Kidney epithelial cell (primary cell): ENCODE results near the gene EQTN. TPM values are rescaled to one million over a fixed set of nuclear protein-coding genes. Genes with fewer than 3 reads are reported as not detected.

Experiments
- DNase-seq: peaks from one replicate; pipeline ENCODE4 v3.0.0-alpha.2; 2010; ENCODE audit warnings: low read depth
- H3K27me3 ChIP-seq: 2 replicates; pipeline ENCODE4 v1.6.0; 2011; ENCODE audit warnings: low read length; ENCODE audit not compliant: control insufficient read depth, insufficient read depth
- H3K36me3 ChIP-seq: 2 replicates; pipeline ENCODE4 v1.5.1; 2011; ENCODE audit warnings: low read length; ENCODE audit not compliant: control insufficient read depth, insufficient read depth
- H3K4me3 ChIP-seq: 2 replicates; pipeline ENCODE4 v1.5.1; 2011; ENCODE audit warnings: low read depth, mild to moderate bottlenecking, control low read depth, low read length
- CTCF ChIP-seq: IDR thresholded peaks from 2 replicates; pipeline ENCODE4 v1.5.1; 2011; ENCODE audit warnings: mild to moderate bottlenecking, moderate library complexity, low read length, control low read depth, inconsistent platforms; ENCODE audit not compliant: insufficient read depth, poor library complexity, severe bottlenecking
- total RNA-seq: library from RNA; depleted of rRNA; stranded (reverse); fragments of >200 nt; gene quantifications from 2 replicates; pipeline ENCODE4 v1.2.3, GENCODE V29; 2015

The EQTN gene
- total RNA-seq, 1 donor from 2014 or later: not detected

GRCh38 chr9:27278374-27278773 is 18.6 kb downstream of the EQTN start:
- Histone ChIP-seq H3K4me3 (no peak overlapping the region), H3K27me3 (no peaks in the 10 kb centered on the region), H3K36me3 (no peaks in the 10 kb centered on the region)
- no peak for TF ChIP-seq CTCF
- DNase-seq: no peak

GRCh38 chr9:27276193-27277030 is 20.5 kb downstream of the EQTN start:
- H3K4me3 ChIP-seq: no peak overlapping the region
- peak; percentile 63 for TF ChIP-seq CTCF
- DNase-seq: no peak
- H3K36me3 ChIP-seq: no peaks in the 10 kb centered on the region
- H3K27me3 ChIP-seq: no peaks in the 10 kb centered on the region

GRCh38 chr9:27273186-27273585 is 23.8 kb downstream of the EQTN start:
- no peak for TF ChIP-seq CTCF
- no peak overlapping the region for H3K4me3 ChIP-seq
- H3K36me3 ChIP-seq: no peaks in the 10 kb centered on the region
- DNase-seq: no peak
- no peaks in the 10 kb centered on the region for H3K27me3 ChIP-seq

- no peak for DNase-seq
- TF ChIP-seq CTCF: no peak
- no peak overlapping the region for H3K4me3 ChIP-seq
- H3K36me3 ChIP-seq: no peaks in the 10 kb centered on the region
- no peaks in the 10 kb centered on the region for H3K27me3 ChIP-seq
These were observed 24.8 kb downstream of the EQTN start for GRCh38 chr9:27272103-27272502.

GRCh38 chr9:27261517-27262211 is 35.3 kb downstream of the EQTN start:
- DNase-seq: no peak
- H3K4me3 ChIP-seq: no peak overlapping the region
- H3K27me3 ChIP-seq: no peaks in the 10 kb centered on the region
- H3K36me3 ChIP-seq: no peaks in the 10 kb centered on the region
- TF ChIP-seq CTCF: no peak
